Activated CD8-positive, alpha-beta memory T cell treated with anti-CD3 and anti-CD28 coated beads for 1 hour (primary cell): Measurements from ENCODE around the gene IL12B.
"Not testable (repeated sequence)": the region's sequence is repeated elsewhere in the genome, so short reads cannot be mapped to it uniquely, and the experiment has no call there.

Experiments
- DNase-seq, 2 donors: peaks; one replicate each; pipeline ENCODE4 v3.0.0-alpha.2; 2020; ENCODE audit warnings: low read depth in 1 of 2; ENCODE audit errors: extremely low read depth in 1 of 2

Gene IL12B

GRCh38 chr5:159330131-159330800 lies at the start of gene IL12B:
IL12B (minus strand) TSS chr5:159330487; CDS start chr5:159326782, 3,705 bp downstream.
- DNase-seq, result no peak

- DNase-seq, result no peak
Measured at GRCh38 chr5:159377653-159378052, 47.4 kb upstream of the IL12B start.

GRCh38 chr5:159367866-159368265 lies 37.6 kb upstream of the IL12B start:
- not testable (repeated sequence) for DNase-seq

GRCh38 chr5:159366776-159367175 lies 36.5 kb upstream of the IL12B start:
- DNase-seq, result not testable (repeated sequence)

GRCh38 chr5:159362220-159362619 lies 31.9 kb upstream of the IL12B start:
- no peak for DNase-seq

- DNase-seq, result not testable (repeated sequence)
Measured at GRCh38 chr5:159359871-159360270, 29.6 kb upstream of the IL12B start.

GRCh38 chr5:159359408-159359807 lies 29.1 kb upstream of the IL12B start:
- DNase-seq, result no peak

GRCh38 chr5:159353661-159354252 lies 23.5 kb upstream of the IL12B start:
- DNase-seq, result no peak

GRCh38 chr5:159350644-159351043 lies 20.4 kb upstream of the IL12B start:
- not testable (repeated sequence) for DNase-seq

DNA sequence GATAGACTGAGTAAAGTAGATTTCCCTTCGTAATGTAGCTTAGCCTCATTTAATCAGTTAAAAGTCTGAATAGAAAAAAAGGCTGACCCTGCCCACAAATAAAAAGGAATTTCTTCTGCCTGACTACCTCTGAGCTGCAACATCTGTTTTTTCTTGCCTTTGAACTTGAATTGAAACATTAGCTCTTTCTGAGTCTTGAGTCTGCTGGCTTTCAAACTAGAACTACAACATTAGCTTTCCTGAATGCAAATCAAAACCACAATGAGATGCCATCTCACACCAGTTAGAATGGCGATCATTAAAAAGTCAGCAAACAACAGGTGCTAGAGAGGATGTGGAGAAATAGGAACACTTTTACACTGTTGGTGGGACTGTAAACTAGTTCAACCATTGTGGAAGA lies 19.9 kb upstream of the IL12B start:
- not testable (repeated sequence) for DNase-seq

DNA sequence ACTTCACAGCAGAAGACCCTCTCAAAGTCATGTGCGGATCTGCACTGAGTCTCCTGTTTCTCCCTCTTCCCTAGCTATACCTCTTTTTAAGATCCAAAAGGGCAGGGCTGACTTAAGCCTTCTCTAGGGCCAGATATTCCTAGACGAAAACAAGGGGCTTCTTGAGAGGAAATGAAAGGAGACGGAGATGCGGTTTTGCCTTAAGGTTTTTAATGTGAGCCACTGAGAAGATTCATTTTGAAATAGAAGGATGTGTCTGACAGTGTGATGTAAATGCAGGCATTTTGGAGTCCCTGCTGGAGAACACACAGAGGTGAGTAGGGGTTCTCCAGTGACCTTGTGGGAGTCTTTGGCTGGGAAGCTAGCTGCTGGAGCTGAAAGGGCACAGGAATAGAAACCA lies 15.6 kb upstream of the IL12B start:
- DNase-seq, result no peak

DNA sequence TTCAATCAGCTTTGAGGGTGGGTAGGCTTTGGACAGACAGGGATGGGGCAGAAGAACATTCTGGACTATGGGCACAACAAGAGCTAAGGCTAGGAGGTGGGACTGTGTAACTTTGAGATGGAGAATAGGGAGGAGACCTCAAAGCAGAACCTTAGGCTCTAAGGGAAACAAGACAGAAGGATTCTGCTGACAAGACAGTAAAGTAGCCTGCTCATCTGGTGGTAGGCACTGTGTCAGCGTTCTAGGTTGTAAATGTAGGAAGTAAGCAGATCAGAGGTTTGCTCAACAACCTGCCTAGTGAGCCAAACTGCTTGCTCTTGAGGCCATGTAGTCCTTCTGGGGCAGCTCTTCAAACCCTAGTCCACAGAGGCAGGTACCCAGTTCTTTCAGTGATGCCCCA lies 15.0 kb upstream of the IL12B start:
- DNase-seq, result no peak

- DNase-seq, result no peak
Measured at GRCh38 chr5:159343295-159344094, 13.2 kb upstream of the IL12B start.

DNA sequence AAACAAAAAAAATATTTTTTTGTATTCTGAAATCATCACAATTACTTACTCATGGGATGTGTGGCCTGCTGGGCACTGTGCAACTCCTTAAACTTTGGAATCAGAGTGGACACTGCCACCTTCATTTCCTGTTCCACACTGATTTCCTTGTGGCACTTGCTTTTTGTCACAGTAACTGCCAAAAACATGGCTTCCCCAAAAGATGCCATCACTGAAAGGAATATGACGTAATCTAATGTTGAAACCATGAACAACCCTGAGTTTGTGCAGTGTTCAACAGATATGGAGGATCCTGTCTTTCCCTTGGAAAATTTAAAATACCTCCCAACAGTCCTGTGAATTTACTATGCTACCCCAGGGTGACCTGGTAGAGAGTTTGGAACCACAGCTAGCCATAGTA lies 12.6 kb upstream of the IL12B start:
- no peak for DNase-seq

DNA sequence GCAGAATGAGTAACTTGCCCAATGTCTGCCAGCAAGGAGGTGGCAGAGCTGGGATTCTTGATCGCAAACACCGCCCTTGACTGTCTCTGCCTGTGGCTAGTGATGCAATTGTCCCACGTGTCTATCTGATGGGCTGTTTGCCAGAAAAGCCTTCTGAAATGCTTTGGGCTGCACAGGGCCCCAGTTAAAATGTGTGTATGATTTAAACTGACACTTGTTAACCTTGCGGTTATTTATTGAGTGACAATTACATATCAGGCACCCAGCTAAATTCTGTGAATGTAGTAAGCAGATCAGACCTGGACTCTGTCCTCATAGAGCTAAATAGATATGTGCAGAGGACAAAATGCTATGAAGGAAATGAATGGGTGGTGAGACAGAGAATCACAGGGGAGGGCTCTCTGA lies 11.6 kb upstream of the IL12B start:
- peak; percentile 31 to 43 for DNase-seq

- DNase-seq, result no peak
Measured at GRCh38 chr5:159341145-159341544, 10.9 kb upstream of the IL12B start.

- no peak for DNase-seq
Measured at GRCh38 chr5:159340511-159340910, 10.2 kb upstream of the IL12B start.

- DNase-seq, result no peak
Measured at GRCh38 chr5:159339460-159339859, 9.2 kb upstream of the IL12B start.

DNA sequence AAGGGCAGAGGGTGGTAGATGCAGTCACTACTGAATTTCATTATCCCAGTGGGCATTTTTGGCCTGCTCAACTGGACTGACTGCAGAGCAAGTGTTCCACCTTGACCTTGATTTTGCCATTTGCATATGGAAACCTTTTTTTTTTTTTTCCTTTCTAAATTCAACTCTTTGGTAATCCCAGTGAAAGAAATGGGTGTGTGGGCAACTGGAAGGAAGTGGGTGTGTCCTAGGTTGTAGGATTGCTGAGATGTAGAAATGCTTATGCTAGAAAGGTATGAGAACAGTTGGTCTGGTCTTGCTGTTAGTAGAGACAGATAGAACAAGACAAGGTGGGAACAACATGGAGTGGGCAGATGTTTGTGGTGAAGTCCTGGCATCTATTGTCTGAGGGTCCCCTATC lies 7.8 kb upstream of the IL12B start:
- no peak for DNase-seq

DNA sequence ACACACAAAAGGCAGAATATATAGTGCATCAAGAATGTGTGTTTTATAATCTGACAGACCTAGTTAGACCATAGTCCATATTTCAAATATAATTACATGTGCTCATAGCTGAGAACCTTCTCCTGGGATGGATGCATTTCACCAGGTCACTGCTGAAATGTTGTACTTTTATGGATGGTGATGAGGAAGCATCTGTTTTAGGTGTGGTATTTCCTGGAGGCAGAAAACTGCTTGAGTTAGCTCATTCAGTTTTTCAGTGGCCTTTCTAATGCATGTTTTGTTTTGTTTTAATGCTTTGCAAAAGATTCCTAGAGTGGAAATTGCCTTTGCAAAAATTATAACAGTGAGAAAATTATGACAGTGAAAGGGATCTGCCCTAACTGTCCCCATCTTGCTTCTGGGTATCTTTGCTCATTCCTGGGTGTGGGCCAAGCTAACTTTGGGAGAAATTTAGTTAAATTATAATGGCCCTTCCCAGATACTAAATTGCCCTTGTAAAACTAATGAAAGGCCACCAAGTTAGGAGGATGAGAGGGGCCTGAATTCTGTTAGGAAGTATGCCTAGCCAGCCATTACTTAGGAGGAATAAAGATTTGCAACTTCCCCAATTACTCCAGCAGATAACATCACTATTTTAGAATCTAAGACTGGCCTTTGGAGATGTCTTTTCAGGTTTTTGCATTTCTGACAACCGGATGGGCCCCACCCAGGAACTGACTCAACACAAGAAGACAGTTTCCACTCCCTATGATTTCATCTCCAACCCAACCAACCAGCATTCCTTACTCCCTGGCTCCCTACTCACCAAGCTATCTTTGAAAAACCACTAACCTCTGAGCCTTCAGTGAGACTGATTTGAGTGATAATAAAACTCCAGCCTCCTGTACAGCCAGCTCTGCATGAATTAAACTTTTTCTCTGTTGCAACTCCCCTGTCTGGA lies 7.0 kb upstream of the IL12B start:
- no peak for DNase-seq

DNA sequence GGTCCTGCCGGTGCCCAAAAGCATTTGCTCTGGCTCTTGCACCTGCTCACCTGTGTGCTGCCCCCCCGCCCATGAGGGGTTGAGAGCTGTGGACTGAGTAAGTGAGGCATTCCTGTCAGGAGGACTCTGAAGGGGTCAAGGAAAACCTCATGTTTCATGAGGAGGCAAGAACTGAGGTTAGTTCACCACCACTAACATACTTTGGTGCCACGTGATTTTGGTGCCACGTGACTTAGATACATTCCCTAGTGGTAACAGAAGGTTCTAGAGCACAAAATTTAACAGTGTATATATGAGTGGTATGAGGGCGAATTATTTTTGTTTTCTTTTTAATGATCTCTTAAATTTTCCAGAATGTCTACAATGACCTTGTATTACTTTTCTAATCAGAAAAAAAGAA lies 6.3 kb upstream of the IL12B start:
- no peak for DNase-seq
